ENCODE data around the gene STARD3.

- no peak for TF ChIP-seq POLR2A (IDR thresholded peaks at IDR 0.05)
- peak; percentile 28 to 66 (median 55) for TF ChIP-seq CTCF (IDR thresholded peaks at IDR 0.05)
Measured at GRCh38 chr17:39667945-39668924, 31.3 kb downstream of the STARD3 start, which contains the start of gene PNMT.
